PC-9 (cell line): ENCODE measurements around the gene BPI.

ENCODE experiments used
- EZH2 ChIP-seq: fragments of 200-600 bp; sonication (generic); IDR thresholded peaks from 2 replicates; pipeline ENCODE4 v1.8.0; 2017; ENCODE audit warnings: antibody characterized with exemption, low read depth
- TF ChIP-seq, protein P1 (sequence below): fragments of 200-600 bp; sonication (generic); conservative IDR thresholded peaks from 2 replicates; pipeline ENCODE4 v1.6.1; 2017; ENCODE audit warnings: mixed run types, antibody characterized with exemption, mild to moderate bottlenecking, moderate library complexity

DNA sequence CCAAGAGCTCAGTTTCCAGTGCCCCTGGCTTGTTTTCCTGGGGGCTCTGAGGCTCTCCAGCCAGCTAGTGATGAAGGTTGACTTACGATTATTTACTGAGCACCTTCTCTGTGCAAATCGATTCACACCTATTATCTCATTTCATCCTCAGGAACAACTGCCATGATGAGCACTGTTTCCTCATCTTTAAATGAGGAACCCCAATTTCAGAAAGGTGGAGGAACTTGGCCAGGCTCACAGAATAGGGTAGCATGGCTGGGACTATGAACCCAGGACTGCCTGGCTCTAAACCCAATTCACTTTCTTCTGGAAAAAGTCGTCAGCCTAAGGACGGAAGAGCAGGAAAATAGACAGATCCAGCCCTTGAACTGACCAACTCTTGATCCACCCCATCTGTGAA is 3.5 kb upstream of the BPI start:
- TF ChIP-seq, protein P1, sequence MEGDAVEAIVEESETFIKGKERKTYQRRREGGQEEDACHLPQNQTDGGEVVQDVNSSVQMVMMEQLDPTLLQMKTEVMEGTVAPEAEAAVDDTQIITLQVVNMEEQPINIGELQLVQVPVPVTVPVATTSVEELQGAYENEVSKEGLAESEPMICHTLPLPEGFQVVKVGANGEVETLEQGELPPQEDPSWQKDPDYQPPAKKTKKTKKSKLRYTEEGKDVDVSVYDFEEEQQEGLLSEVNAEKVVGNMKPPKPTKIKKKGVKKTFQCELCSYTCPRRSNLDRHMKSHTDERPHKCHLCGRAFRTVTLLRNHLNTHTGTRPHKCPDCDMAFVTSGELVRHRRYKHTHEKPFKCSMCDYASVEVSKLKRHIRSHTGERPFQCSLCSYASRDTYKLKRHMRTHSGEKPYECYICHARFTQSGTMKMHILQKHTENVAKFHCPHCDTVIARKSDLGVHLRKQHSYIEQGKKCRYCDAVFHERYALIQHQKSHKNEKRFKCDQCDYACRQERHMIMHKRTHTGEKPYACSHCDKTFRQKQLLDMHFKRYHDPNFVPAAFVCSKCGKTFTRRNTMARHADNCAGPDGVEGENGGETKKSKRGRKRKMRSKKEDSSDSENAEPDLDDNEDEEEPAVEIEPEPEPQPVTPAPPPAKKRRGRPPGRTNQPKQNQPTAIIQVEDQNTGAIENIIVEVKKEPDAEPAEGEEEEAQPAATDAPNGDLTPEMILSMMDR = no peak
- no peak for TF ChIP-seq EZH2
